OCI-LY1 (cell line): ENCODE results near the gene RELA.

ENCODE experiments used
- H2AFZ ChIP-seq: fragments of 200-600 bp; sonication (generic), shearing (Covaris generic); 2 replicates; pipeline ENCODE4 v1.6.0; 2014; ENCODE audit warnings: antibody characterized with exemption, mild to moderate bottlenecking, low read length
- H3F3A ChIP-seq: fragments of 200-600 bp; sonication (generic), shearing (Covaris generic); 2 replicates; pipeline ENCODE4 v1.6.0; 2014; ENCODE audit warnings: mild to moderate bottlenecking, antibody characterized with exemption, low read length, moderate library complexity; ENCODE audit not compliant: insufficient read depth
- H3K27ac ChIP-seq: fragments of 200-600 bp; sonication (generic); 2 replicates; pipeline ENCODE4 v1.5.1; 2014; ENCODE audit warnings: low read length, mixed run types, mild to moderate bottlenecking, low read depth; ENCODE audit not compliant: poor library complexity, severe bottlenecking
- H3K27me3 ChIP-seq: fragments of 200-600 bp; sonication (generic); 2 replicates; pipeline ENCODE4 v1.6.0; 2014; ENCODE audit warnings: antibody characterized with exemption, mild to moderate bottlenecking, low read length, moderate library complexity; ENCODE audit not compliant: insufficient read depth
- H3K36me3 ChIP-seq: fragments of 200-600 bp; sonication (generic); 2 replicates; pipeline ENCODE4 v1.6.1; 2014; ENCODE audit warnings: mild to moderate bottlenecking, antibody characterized with exemption, low read length, moderate library complexity, mixed read lengths; ENCODE audit not compliant: insufficient read depth
- H3K4me1 ChIP-seq: fragments of 200-600 bp; sonication (generic); 2 replicates; pipeline ENCODE4 v1.5.1; 2014; ENCODE audit warnings: mild to moderate bottlenecking, low read length, moderate library complexity; ENCODE audit not compliant: insufficient read depth, severe bottlenecking
- H3K4me2 ChIP-seq: fragments of 200-600 bp; sonication (generic), shearing (Covaris generic); 2 replicates; pipeline ENCODE4 v1.6.1; 2014; ENCODE audit warnings: low read length
- H3K4me3 ChIP-seq: fragments of 200-600 bp; sonication (generic); 2 replicates; pipeline ENCODE4 v1.5.1; 2014; ENCODE audit warnings: low read length, low read depth, mild to moderate bottlenecking, mixed read lengths; ENCODE audit not compliant: poor library complexity, severe bottlenecking
- H3K79me2 ChIP-seq: fragments of 200-600 bp; shearing (Covaris generic); 2 replicates; pipeline ENCODE4 v1.6.1; 2016; ENCODE audit warnings: mixed run types, low read length, mixed read lengths; ENCODE audit not compliant: insufficient read depth
- H3K9ac ChIP-seq: fragments of 200-600 bp; sonication (generic), shearing (Covaris generic); 2 replicates; pipeline ENCODE4 v1.6.1; 2014; ENCODE audit warnings: mild to moderate bottlenecking, low read length, mixed read lengths
- H3K9me2 ChIP-seq: fragments of 200-600 bp; sonication (generic), shearing (Covaris generic); 2 replicates; pipeline ENCODE4 v1.6.1; 2014; ENCODE audit warnings: low read depth, mild to moderate bottlenecking, low read length, mixed read lengths
- H3K9me3 ChIP-seq: fragments of 200-600 bp; shearing (Covaris generic); 2 replicates; pipeline ENCODE4 v1.6.1; 2014; ENCODE audit warnings: low read length, mixed read lengths
- H4K20me1 ChIP-seq: fragments of 200-600 bp; sonication (generic), shearing (Covaris generic); 2 replicates; pipeline ENCODE4 v1.6.0; 2016; ENCODE audit warnings: mild to moderate bottlenecking, low read length; ENCODE audit not compliant: insufficient read depth
- CTCF ChIP-seq: fragments of 200-600 bp; sonication (generic), shearing (Covaris generic); IDR thresholded peaks from 2 replicates; pipeline ENCODE4 v1.5.1; 2017; ENCODE audit warnings: mild to moderate bottlenecking, antibody characterized with exemption, low read length, moderate library complexity, mixed read lengths
- EZH2 ChIP-seq: fragments of 200-600 bp; sonication (generic), shearing (Covaris generic); IDR thresholded peaks from 2 replicates; pipeline ENCODE4 v1.8.0; 2017; ENCODE audit warnings: borderline replicate concordance, mixed run types, mild to moderate bottlenecking, antibody characterized with exemption, low read length, moderate library complexity, mixed read lengths

Gene RELA

GRCh38 chr11:65618763-65619162 is 44.0 kb downstream of the RELA start:
- no peaks in the 10 kb centered on the region for H4K20me1 ChIP-seq
- H3K4me2 ChIP-seq, result peak overlapping the region; percentile 98
- H3K27me3 ChIP-seq, result no peaks in the 10 kb centered on the region
- no peaks in the 10 kb centered on the region for H3K9me2 ChIP-seq
- no peaks in the 10 kb centered on the region for H3F3A ChIP-seq
- peak overlapping the region; percentile 35; the same call in 1 of the 2 replicates for H3K9ac ChIP-seq
- H3K79me2 ChIP-seq, result peaks cover 9% of the 10 kb centered on the region; the same call in 1 of the 2 replicates
- H3K27ac ChIP-seq, result peak overlapping the region; percentile 46
- no peak overlapping the region for H2AFZ ChIP-seq
- peaks cover 36% of the 10 kb centered on the region for H3K4me1 ChIP-seq
- TF ChIP-seq EZH2 (no peak), CTCF (no peak)
- no peaks in the 10 kb centered on the region for H3K9me3 ChIP-seq
- peak overlapping the region; percentile 10 for H3K4me3 ChIP-seq
- peaks cover 64% of the 10 kb centered on the region for H3K36me3 ChIP-seq

GRCh38 chr11:65617990-65618751 is 44.5 kb downstream of the RELA start:
- Histone ChIP-seq H3K79me2 (peaks cover 9% of the 10 kb centered on the region; the same call in 1 of the 2 replicates), H4K20me1 (no peaks in the 10 kb centered on the region), H3K36me3 (peaks cover 58% of the 10 kb centered on the region)

GRCh38 chr11:65617136-65617850 is 45.4 kb downstream of the RELA start:
- Histone ChIP-seq H3K27me3 (no peaks in the 10 kb centered on the region), H3K4me3 (peak overlapping the region; percentile 76), H3K9me2 (no peaks in the 10 kb centered on the region), H3F3A (no peaks in the 10 kb centered on the region), H3K79me2 (peaks cover 9% of the 10 kb centered on the region; the same call in 1 of the 2 replicates), H3K4me2 (peak overlapping the region; percentile 98), H3K27ac (peak overlapping the region; percentile 54), H3K9me3 (no peaks in the 10 kb centered on the region), H2AFZ (no peak overlapping the region), H3K4me1 (peaks cover 51% of the 10 kb centered on the region), H4K20me1 (no peaks in the 10 kb centered on the region), H3K9ac (peak overlapping the region; percentile 93), H3K36me3 (peaks cover 52% of the 10 kb centered on the region)
- TF ChIP-seq CTCF (peak; percentile 15; the same call in 1 of the 2 replicates), EZH2 (no peak)

More at GRCh38 chr11:65617990-65618751, 44.5 kb downstream of the RELA start:
- Histone ChIP-seq H3K9me3 (no peaks in the 10 kb centered on the region), H3K9me2 (no peaks in the 10 kb centered on the region), H3K9ac (peak overlapping the region; percentile 93; the same call in 1 of the 2 replicates), H3K4me3 (peak overlapping the region; percentile 10), H3K4me1 (peaks cover 42% of the 10 kb centered on the region), H3K27ac (peak overlapping the region; percentile 46), H2AFZ (no peak overlapping the region), H3F3A (no peaks in the 10 kb centered on the region), H3K4me2 (peak overlapping the region; percentile 98), H3K27me3 (no peaks in the 10 kb centered on the region)
- TF ChIP-seq CTCF (no peak), EZH2 (no peak)
